Uterus (tissue), 2 donors: ENCODE measurements around the gene MEIS1.

Source experiments
- CTCF ChIP-seq, 4 experiments: fragments of 200-600 bp in 2 of 4; fragments of 450-650 bp in 2 of 4; sonication (generic) in 2 of 4; IDR thresholded peaks; one replicate each; pipeline ENCODE4 v1.5.1; 2016 to 2019; ENCODE audit warnings: antibody characterized with exemption in 4 of 4, mild to moderate bottlenecking in 2 of 4, moderate library complexity in 1 of 4
- POLR2A ChIP-seq, 2 donors: fragments of 450-650 bp; IDR thresholded peaks; one replicate each; pipeline ENCODE4 v1.6.1; 2016; ENCODE audit warnings: antibody characterized with exemption in 2 of 2, mild to moderate bottlenecking in 1 of 2, moderate library complexity in 1 of 2

DNA sequence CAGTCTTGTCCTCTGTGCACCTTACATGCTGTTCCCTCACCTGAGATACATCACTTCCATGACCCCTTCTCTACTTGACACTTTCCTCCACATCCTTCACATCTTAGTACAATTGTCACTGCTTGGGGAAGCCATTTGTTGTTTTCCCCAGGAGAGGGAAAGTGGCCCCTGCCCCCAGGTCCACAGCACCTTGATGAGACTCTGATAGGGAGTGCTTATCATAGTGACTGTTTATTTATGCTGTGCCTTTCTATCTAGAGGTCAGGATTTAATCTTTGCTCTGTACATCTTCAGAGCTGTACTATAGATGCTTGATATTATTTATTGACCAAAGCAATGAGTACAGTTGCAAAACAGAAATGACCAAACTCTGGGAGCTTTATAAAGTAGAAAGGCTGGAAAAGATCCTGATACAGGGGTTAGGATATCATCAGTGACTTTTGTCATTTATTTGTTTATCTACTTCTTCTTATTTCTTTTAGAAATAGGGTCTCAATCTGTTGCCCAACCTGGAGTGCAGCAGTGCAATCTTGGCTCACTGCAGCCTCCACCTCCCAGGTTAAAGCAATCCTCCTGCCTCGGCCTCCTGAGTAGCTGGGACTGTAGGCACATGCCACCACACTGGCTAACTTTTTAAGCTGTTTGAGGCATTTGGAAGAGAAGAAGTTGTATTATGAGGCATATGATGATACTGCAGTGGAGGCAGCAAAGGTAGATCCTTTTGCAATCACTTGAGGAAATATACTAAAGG is 94.2 kb downstream of the MEIS1 start:
- TF ChIP-seq CTCF (IDR thresholded peaks at IDR 0.05) (no peak), POLR2A (IDR thresholded peaks at IDR 0.05) (no peak)
